ENCODE results near the gene VLDLR. TPM values are rescaled to one million over a fixed set of nuclear protein-coding genes. Genes with fewer than 3 reads are reported as not detected.

VLDLR gene
- total RNA-seq, 1 experiment from 2014 or later, result 4.5 TPM

DNA sequence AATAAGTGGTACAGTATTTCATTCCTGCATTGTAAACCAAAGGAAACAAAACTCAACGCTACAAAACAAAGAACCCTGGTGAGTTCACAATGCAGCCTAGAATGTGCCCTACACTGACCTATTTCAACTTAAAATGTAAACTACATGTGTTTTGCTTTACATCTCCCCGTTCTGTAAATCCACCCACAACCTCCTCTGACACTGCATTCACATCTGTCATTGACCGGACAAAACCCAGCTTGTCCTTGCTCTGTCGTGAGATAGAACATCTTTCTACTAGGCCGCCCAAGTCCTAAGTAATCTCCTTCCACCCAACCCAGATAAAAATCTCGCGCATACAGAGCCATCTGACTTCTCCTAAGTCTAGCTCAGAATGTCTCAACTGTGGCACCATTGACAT, 6.1 kb upstream of the VLDLR start:
- DNase-seq (ENCODE audit: low spot score), result no peak
- Histone ChIP-seq H3K9me3 (ENCODE audit: low read depth, low read length, poor library complexity, severe bottlenecking) (no peaks in the 10 kb centered on the region), H3K4me3 (ENCODE audit: low read depth, low read length, poor library complexity, severe bottlenecking) (no peak overlapping the region), H3K4me1 (ENCODE audit: insufficient read depth, low read length, poor library complexity, severe bottlenecking) (no peaks in the 10 kb centered on the region), H3K36me3 (ENCODE audit: insufficient read depth, low read length, poor library complexity, severe bottlenecking) (no peaks in the 10 kb centered on the region), H3K27ac (ENCODE audit: low read depth, low read length, poor library complexity, severe bottlenecking) (no peak overlapping the region), H3K27me3 (replicated peaks; ENCODE audit: insufficient read depth, low read depth, low read length, poor library complexity) (peaks cover 15% of the 10 kb centered on the region)
- TF ChIP-seq EZH2 (IDR thresholded peaks at IDR 0.05; ENCODE audit: borderline replicate concordance, low read depth, low read length, poor library complexity, severe bottlenecking), result no peak
- TF ChIP-seq, protein P1, sequence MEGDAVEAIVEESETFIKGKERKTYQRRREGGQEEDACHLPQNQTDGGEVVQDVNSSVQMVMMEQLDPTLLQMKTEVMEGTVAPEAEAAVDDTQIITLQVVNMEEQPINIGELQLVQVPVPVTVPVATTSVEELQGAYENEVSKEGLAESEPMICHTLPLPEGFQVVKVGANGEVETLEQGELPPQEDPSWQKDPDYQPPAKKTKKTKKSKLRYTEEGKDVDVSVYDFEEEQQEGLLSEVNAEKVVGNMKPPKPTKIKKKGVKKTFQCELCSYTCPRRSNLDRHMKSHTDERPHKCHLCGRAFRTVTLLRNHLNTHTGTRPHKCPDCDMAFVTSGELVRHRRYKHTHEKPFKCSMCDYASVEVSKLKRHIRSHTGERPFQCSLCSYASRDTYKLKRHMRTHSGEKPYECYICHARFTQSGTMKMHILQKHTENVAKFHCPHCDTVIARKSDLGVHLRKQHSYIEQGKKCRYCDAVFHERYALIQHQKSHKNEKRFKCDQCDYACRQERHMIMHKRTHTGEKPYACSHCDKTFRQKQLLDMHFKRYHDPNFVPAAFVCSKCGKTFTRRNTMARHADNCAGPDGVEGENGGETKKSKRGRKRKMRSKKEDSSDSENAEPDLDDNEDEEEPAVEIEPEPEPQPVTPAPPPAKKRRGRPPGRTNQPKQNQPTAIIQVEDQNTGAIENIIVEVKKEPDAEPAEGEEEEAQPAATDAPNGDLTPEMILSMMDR (conservative IDR thresholded peaks at IDR 0.05; ENCODE audit: low read depth, low read length), result no peak
- intact Hi-C loops (cut with micrococcal nuclease; ENCODE audit: unreplicated experiment), result no loop called here
- BruUV-seq (replicated peaks), result no TSS peak
- POLR2A ChIA-PET (ENCODE audit: low non-redundant PET), result no interaction called here
- CTCF ChIA-PET, result no interaction called here

DNA sequence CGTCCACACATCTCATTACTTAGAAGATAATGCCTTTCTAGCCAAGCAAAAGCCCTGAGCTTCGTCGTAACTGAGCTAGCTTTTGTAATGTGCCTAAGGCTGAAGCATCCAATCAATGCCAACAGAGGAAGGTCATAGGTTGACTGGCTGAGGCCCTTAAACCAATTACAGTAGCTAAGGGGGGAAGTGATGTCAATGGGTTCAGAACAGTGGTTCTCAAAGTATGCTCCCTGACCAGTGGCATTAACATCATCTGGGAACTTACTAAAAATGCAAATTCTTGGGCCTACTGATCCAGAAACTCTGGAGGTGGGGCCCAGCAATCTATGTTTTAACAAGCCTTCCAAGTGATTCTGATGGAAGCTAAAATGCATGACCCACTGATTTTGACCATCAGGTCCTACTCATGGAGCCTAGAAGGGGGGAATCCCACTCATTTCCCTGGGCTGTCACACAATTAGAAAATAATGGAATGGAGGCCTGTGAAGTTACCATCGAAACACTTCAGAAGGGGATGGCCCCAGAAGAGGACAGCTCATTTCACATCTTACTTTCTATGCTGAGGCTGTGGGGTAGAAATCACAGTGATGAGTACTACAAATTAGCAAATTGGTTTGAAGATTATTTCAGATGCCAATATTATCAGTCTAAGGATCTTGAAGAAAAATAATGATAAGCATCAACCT, 4.8 kb upstream of the VLDLR start:
- TF ChIP-seq, protein P1 (conservative IDR thresholded peaks at IDR 0.05; ENCODE audit: low read depth, low read length), result no peak
- TF ChIP-seq EZH2 (IDR thresholded peaks at IDR 0.05; ENCODE audit: borderline replicate concordance, low read depth, low read length, poor library complexity, severe bottlenecking), result no peak
- H3K4me3 ChIP-seq (ENCODE audit: low read depth, low read length, poor library complexity, severe bottlenecking), result no peak overlapping the region
- POLR2A ChIA-PET (ENCODE audit: low non-redundant PET), result no interaction called here
- H3K9me3 ChIP-seq (ENCODE audit: low read depth, low read length, poor library complexity, severe bottlenecking), result no peaks in the 10 kb centered on the region
- intact Hi-C loops (cut with micrococcal nuclease; ENCODE audit: unreplicated experiment), result no loop called here
- no peak for DNase-seq (ENCODE audit: low spot score)
- H3K27me3 ChIP-seq (replicated peaks; ENCODE audit: insufficient read depth, low read depth, low read length, poor library complexity), result peaks cover 18% of the 10 kb centered on the region
- no peaks in the 10 kb centered on the region for H3K36me3 ChIP-seq (ENCODE audit: insufficient read depth, low read length, poor library complexity, severe bottlenecking)
- H3K4me1 ChIP-seq (ENCODE audit: insufficient read depth, low read length, poor library complexity, severe bottlenecking), result no peaks in the 10 kb centered on the region
- no TSS peak for BruUV-seq (replicated peaks)
- no peak overlapping the region for H3K27ac ChIP-seq (ENCODE audit: low read depth, low read length, poor library complexity, severe bottlenecking)
- CTCF ChIA-PET, result no interaction called here

DNA sequence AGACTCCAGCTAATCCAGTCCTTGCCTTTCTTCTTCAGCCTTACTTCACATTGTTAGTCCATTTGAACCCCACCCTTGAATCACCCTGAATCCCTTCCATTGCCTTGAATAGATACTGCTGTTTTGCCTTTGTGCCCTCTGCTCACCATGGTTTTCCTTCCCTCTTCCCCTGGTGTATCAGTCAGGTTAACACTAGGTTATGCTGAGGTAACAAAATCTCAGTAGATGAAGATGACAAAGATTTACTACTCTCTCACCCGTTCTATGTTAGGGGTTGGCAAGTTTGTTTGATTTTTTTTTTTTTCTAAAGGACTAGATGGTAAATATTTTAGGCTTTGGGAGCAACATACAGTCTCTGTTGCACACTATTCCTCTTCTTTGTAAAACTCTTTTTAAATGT, 3.3 kb upstream of the VLDLR start:
- H3K27me3 ChIP-seq (replicated peaks; ENCODE audit: insufficient read depth, low read depth, low read length, poor library complexity), result peaks cover 21% of the 10 kb centered on the region
- intact Hi-C loops (cut with micrococcal nuclease; ENCODE audit: unreplicated experiment), result no loop called here
- no peak overlapping the region for H3K27ac ChIP-seq (ENCODE audit: low read depth, low read length, poor library complexity, severe bottlenecking)
- H3K36me3 ChIP-seq (ENCODE audit: insufficient read depth, low read length, poor library complexity, severe bottlenecking), result no peaks in the 10 kb centered on the region
- no peak overlapping the region for H3K4me3 ChIP-seq (ENCODE audit: low read depth, low read length, poor library complexity, severe bottlenecking)
- ChIA-PET POLR2A (ENCODE audit: low non-redundant PET) (no interaction called here), CTCF (no interaction called here)
- H3K9me3 ChIP-seq (ENCODE audit: low read depth, low read length, poor library complexity, severe bottlenecking), result no peaks in the 10 kb centered on the region
- H3K4me1 ChIP-seq (ENCODE audit: insufficient read depth, low read length, poor library complexity, severe bottlenecking), result no peaks in the 10 kb centered on the region
- no TSS peak for BruUV-seq (replicated peaks)
- TF ChIP-seq EZH2 (IDR thresholded peaks at IDR 0.05; ENCODE audit: borderline replicate concordance, low read depth, low read length, poor library complexity, severe bottlenecking), result no peak
- TF ChIP-seq, protein P1 (conservative IDR thresholded peaks at IDR 0.05; ENCODE audit: low read depth, low read length), result no peak
- DNase-seq (ENCODE audit: low spot score), result no peak
